Psoas muscle (tissue), 8 donors: ENCODE data around the gene LRRC3B. TPM values are rescaled to one million over a fixed set of nuclear protein-coding genes. Genes with fewer than 3 reads are reported as not detected.

Source experiments
- ATAC-seq, 4 donors: fragments of 200-7000 bp; cut with Tn5 transposase; one replicate each; pipeline ENCODE4 v1.9.1; 2020; ENCODE audit warnings: moderate library complexity in 3 of 4, mild to moderate bottlenecking in 2 of 4
- DNase-seq, 2 donors: peaks; one replicate each; pipeline ENCODE4 v3.0.0-alpha.2; 2020
- H3K27ac ChIP-seq: fragments of 200-600 bp; one replicate; pipeline ENCODE4 v1.8.0; 2022
- H3K27me3 ChIP-seq, 3 donors: fragments of 200-600 bp in 1 of 3; one replicate each; pipeline versions ENCODE4 v1.6.1 to v1.8.0; 2013 to 2022; ENCODE audit warnings: low read length in 2 of 3, mild to moderate bottlenecking in 2 of 3, moderate library complexity in 1 of 3; ENCODE audit not compliant: insufficient read depth in 3 of 3
- H3K36me3 ChIP-seq, 2 donors: fragments of 200-600 bp in 1 of 2; one replicate each; pipeline versions ENCODE4 v1.6.1 to v1.8.0; 2013 to 2022; ENCODE audit warnings: low read depth in 1 of 2, mild to moderate bottlenecking in 1 of 2, moderate library complexity in 1 of 2; ENCODE audit not compliant: insufficient read depth in 1 of 2
- H3K4me1 ChIP-seq: fragments of 200-600 bp; one replicate; pipeline ENCODE4 v1.8.0; 2022
- H3K4me3 ChIP-seq: fragments of 200-600 bp; one replicate; pipeline ENCODE4 v1.8.0; 2022; ENCODE audit warnings: mild to moderate bottlenecking
- H3K9me3 ChIP-seq: fragments of 200-600 bp; one replicate; pipeline ENCODE4 v1.8.0; 2022
- WGBS, 3 donors: extraction: QIAGEN DNeasy Blood & Tissue Kit; methylation state at CpG; one replicate each; pipeline versions ENCODE4 v1.1.6 to v1.1.7; 2013; 5-methylcytosine and 5-hydroxymethylcytosine counted together
- intact Hi-C, 2 donors: fragments of 100-400 bp; cut with DNase I; formaldehyde crosslinking; loops; one replicate each; pipeline versions ENCODE4 v1.11.0 to v1.14.2; 2022
- polyA plus RNA-seq, 3 donors: library from polyadenylated mRNA; stranded (reverse); fragments of 200-250 nt; gene quantifications; one replicate each; pipeline ENCODE4 v1.2.3, GENCODE V29; 2013
- total RNA-seq, 4 donors: library from RNA; stranded (reverse); fragmentation: NEBNext Ultra II Directional in 2 of 4; extraction: Animal tissue kit (Norgen Biotek cat#: 25700) in 2 of 4; gene quantifications; one replicate each; pipeline versions ENCODE4 v1.2.1 to v1.2.4, GENCODE V29; 2021 to 2023
- TF ChIP-seq, protein P1 (sequence below): fragments of 200-600 bp; IDR thresholded peaks from one replicate; pipeline ENCODE4 v1.8.0; 2022; ENCODE audit warnings: antibody characterized with exemption
- donor health status: healthy with polysubstance abuse.
- donor health status: DM: no; HTN: no; CAD: no; lungs with moderate emphysema.
- donor health status: Bipolar disorder and iron deficiency.
- donor health status: healthy.
- donor health status: DM: yes; HTN: yes; CAD: no.
- donor health status: DM: no; HTN: no; CAD: no.
- donor health status: DM: no; HTN: no; CAD: no.
- donor health status: DM: yes; HTN: yes; CAD: no.

Gene LRRC3B
- total and polyA plus RNA-seq, 7 donors: 0.05 to 3.2 (median 1.1) TPM

DNA sequence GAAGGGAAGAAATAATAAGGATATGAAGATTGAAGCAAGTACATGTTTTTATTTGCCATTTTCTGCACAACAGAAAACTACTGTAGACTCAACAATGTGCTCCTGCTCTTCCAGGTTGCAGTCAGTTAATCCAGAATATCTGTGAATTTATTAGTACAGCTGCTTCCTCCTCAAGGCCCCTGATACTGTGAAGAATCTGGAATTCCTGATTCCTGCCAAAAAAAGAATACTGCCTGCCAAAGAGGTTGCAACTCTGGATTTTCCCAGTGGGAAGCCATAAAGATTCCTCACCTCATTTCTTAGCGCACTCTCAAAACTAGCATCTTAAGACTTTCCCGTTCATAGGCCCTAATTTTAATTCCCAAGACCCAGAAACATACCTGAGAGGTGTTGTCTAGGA lies 33.6 kb upstream of the LRRC3B start:
- 38 to 70% (median 41%) methylated on average over 2 of the region's 2 CpGs for whole genome bisulfite sequencing, 3 donors
- H3K4me1 ChIP-seq: no peaks in the 10 kb centered on the region
- no peak for ATAC-seq
- DNase-seq: no peak
- H3K27me3 ChIP-seq: no peaks in the 10 kb centered on the region
- no peaks in the 10 kb centered on the region for H3K9me3 ChIP-seq
- H3K36me3 ChIP-seq: no peaks in the 10 kb centered on the region
- H3K27ac ChIP-seq: no peak overlapping the region
- no peak overlapping the region for H3K4me3 ChIP-seq
- TF ChIP-seq, protein P1, sequence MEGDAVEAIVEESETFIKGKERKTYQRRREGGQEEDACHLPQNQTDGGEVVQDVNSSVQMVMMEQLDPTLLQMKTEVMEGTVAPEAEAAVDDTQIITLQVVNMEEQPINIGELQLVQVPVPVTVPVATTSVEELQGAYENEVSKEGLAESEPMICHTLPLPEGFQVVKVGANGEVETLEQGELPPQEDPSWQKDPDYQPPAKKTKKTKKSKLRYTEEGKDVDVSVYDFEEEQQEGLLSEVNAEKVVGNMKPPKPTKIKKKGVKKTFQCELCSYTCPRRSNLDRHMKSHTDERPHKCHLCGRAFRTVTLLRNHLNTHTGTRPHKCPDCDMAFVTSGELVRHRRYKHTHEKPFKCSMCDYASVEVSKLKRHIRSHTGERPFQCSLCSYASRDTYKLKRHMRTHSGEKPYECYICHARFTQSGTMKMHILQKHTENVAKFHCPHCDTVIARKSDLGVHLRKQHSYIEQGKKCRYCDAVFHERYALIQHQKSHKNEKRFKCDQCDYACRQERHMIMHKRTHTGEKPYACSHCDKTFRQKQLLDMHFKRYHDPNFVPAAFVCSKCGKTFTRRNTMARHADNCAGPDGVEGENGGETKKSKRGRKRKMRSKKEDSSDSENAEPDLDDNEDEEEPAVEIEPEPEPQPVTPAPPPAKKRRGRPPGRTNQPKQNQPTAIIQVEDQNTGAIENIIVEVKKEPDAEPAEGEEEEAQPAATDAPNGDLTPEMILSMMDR: no peak
- intact Hi-C loops: no loop called here

DNA sequence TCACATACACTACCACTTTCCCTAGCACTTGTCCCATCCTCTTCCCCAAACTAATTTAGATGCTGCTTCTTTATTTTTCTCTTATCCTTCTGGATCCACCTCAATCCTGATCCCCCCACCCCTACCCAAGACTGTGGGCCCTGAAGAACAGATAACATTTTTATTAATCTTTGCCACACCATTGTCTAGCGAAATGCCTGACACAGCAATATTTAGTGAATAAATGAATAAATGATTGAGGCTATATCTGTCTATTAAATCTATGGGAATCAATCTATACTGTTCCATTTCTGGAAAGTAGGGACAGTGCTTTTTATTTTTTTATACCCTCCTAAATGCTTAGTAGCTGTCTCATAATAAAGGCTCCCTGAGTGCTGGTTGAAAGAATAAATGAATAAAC lies 32.9 kb upstream of the LRRC3B start:
- Histone ChIP-seq H3K27me3 (no peaks in the 10 kb centered on the region), H3K4me3 (no peak overlapping the region), H3K4me1 (no peaks in the 10 kb centered on the region), H3K9me3 (no peaks in the 10 kb centered on the region), H3K36me3 (no peaks in the 10 kb centered on the region), H3K27ac (no peak overlapping the region)
- intact Hi-C loops: no loop called here
- DNase-seq (no peak), ATAC-seq (no peak)
- WGBS, 3 donors: 97 to 98% (median 97%) methylated on average over 1 of the region's 1 CpG
- TF ChIP-seq, protein P1: no peak

DNA sequence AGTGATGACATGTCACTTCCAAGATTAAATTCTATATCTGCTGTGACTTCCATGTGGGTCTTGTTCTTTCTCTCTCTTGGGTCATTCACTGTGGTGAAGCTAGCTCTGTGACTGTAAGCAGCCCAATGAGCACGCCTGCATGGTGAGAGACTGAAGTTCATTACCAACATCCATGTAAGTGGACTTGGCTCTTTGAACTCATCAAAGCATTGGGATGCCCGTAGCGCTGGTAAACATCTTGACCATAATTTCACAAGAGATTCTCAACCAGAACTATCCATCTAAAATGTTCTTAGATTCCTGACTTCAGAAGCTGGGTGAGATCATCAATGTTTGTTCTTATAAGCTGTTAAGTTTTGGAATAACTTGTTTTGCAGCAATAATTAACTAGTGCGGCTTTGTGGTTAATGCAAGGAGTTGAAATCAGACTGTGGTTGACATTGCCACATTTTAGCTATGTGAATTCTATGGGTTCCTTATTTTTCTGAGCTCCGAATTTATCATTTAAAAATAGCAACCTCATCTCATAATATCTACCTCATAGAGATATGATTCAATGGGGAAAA lies 31.6 kb upstream of the LRRC3B start:
- no peaks in the 10 kb centered on the region for H3K36me3 ChIP-seq
- intact Hi-C loops: no loop called here
- no peaks in the 10 kb centered on the region for H3K27me3 ChIP-seq
- ATAC-seq: no peak
- WGBS, 3 donors: 96 to 98% (median 96%) methylated on average over 5 of the region's 5 CpGs
- TF ChIP-seq, protein P1: no peak
- H3K4me3 ChIP-seq: no peak overlapping the region
- no peaks in the 10 kb centered on the region for H3K4me1 ChIP-seq
- H3K27ac ChIP-seq: no peak overlapping the region
- DNase-seq: no peak
- no peaks in the 10 kb centered on the region for H3K9me3 ChIP-seq

DNA sequence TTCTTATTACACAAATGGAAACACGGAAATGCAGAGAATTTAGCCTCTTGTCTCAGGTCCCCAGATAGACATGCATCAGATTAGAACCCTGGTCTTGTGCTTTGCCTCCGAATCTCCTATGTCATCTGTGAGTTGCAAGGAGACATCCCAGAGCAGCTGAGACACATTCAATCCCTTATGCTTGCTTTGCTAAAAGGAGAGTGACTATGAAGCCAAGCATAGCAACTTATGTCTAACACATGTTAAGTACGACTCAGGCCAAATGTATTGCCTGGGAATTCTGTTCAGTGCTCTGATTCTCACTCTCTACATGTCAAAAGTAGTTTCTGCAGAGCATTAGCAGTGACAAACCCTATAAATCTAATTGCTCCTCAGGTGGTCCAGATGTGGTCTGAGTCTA lies 30.6 kb upstream of the LRRC3B start:
- Histone ChIP-seq H3K36me3 (no peaks in the 10 kb centered on the region), H3K4me3 (no peak overlapping the region), H3K27me3 (no peaks in the 10 kb centered on the region), H3K4me1 (no peaks in the 10 kb centered on the region), H3K9me3 (no peaks in the 10 kb centered on the region), H3K27ac (no peak overlapping the region)
- intact Hi-C loops: no loop called here
- ATAC-seq (no peak), DNase-seq (no peak)
- 64 to 77% (median 65%) methylated on average over 3 of the region's 3 CpGs for WGBS, 3 donors
- TF ChIP-seq, protein P1: no peak

DNA sequence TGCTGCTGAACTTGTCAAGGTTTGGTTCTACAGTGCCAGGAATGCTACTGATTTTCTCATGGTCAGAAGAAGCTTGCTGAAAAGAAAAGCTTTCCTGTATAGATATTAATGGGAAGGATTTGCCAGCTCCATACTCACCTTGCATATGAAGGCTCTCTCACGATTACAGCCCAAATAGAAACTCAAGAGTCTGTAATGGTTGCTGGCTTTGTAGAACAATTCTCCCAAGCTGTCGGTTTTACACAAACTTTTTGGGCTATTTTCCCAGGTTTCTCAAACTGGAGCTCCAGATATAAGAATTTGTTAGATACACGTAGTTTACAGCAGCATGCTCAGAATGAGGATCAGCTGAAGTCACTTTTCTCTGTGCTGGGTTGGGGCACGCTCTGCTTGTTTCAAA lies 30.1 kb upstream of the LRRC3B start:
- WGBS, 3 donors: 41 to 60% (median 44%) methylated on average over 4 of the region's 4 CpGs
- intact Hi-C loops: no loop called here
- Histone ChIP-seq H3K27ac (no peak overlapping the region), H3K4me3 (no peak overlapping the region), H3K27me3 (no peaks in the 10 kb centered on the region), H3K4me1 (no peaks in the 10 kb centered on the region), H3K36me3 (no peaks in the 10 kb centered on the region), H3K9me3 (no peaks in the 10 kb centered on the region)
- ATAC-seq: no peak
- TF ChIP-seq, protein P1: no peak
- DNase-seq: no peak
